PC-3 (cell line): ENCODE data around the gene CCT3.

ENCODE experiments used
- EZH2 ChIP-seq: fragments of 300-600 bp; sonication (generic); IDR thresholded peaks from one replicate; pipeline ENCODE4 v1.6.1; 2017; ENCODE audit warnings: antibody characterized with exemption, mild to moderate bottlenecking, low read length; ENCODE audit not compliant: unreplicated experiment
- EZH2phosphoT487 ChIP-seq: fragments of 300-600 bp; sonication (generic); IDR thresholded peaks from 2 replicates; pipeline ENCODE4 v1.6.1; 2018; ENCODE audit warnings: mild to moderate bottlenecking, antibody characterized with exemption, low read length, borderline replicate concordance
- TF ChIP-seq, protein P1 (sequence below): fragments of 300-600 bp; sonication (generic); conservative IDR thresholded peaks from 2 replicates; pipeline ENCODE4 v1.5.1; 2017; ENCODE audit warnings: antibody characterized with exemption, low read depth, mild to moderate bottlenecking, low read length

GRCh38 chr1:156291226-156292061 is 46.6 kb downstream of the CCT3 start:
- TF ChIP-seq, protein P1, sequence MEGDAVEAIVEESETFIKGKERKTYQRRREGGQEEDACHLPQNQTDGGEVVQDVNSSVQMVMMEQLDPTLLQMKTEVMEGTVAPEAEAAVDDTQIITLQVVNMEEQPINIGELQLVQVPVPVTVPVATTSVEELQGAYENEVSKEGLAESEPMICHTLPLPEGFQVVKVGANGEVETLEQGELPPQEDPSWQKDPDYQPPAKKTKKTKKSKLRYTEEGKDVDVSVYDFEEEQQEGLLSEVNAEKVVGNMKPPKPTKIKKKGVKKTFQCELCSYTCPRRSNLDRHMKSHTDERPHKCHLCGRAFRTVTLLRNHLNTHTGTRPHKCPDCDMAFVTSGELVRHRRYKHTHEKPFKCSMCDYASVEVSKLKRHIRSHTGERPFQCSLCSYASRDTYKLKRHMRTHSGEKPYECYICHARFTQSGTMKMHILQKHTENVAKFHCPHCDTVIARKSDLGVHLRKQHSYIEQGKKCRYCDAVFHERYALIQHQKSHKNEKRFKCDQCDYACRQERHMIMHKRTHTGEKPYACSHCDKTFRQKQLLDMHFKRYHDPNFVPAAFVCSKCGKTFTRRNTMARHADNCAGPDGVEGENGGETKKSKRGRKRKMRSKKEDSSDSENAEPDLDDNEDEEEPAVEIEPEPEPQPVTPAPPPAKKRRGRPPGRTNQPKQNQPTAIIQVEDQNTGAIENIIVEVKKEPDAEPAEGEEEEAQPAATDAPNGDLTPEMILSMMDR, result no peak
- no peak for TF ChIP-seq EZH2
- no peak for TF ChIP-seq EZH2phosphoT487
